CD14-positive monocyte (primary cell): Measurements from ENCODE around the gene RAB10. TPM values are rescaled to one million over a fixed set of nuclear protein-coding genes. Genes with fewer than 3 reads are reported as not detected.
A peak's percentile ranks its signal among the peaks of the same experiment; 100 is the strongest.

ENCODE experiments used
- DNase-seq, 3 donors: peaks; one replicate each; pipeline ENCODE4 v3.0.0-alpha.2; 2011 to 2022
- H2AFZ ChIP-seq: 2 replicates; pipeline ENCODE4 v1.6.0; 2012; ENCODE audit warnings: mild to moderate bottlenecking, low read depth, low read length, inconsistent platforms; ENCODE audit not compliant: insufficient read depth, poor library complexity, severe bottlenecking
- H3K27ac ChIP-seq, 2 donors: 1 replicate in 1 of 2; 2 replicates in 1 of 2; pipeline ENCODE4 v1.5.1; 2012 to 2013; ENCODE audit warnings: low read length in 2 of 2, control low read depth in 1 of 2, inconsistent platforms in 1 of 2, low read depth in 1 of 2, mild to moderate bottlenecking in 1 of 2
- H3K27me3 ChIP-seq, 2 donors: one replicate each; pipeline versions ENCODE4 v1.6.0 to v1.6.1; 2011 to 2013; ENCODE audit warnings: low read length in 2 of 2; ENCODE audit not compliant: control insufficient read depth in 2 of 2, insufficient read depth in 2 of 2
- H3K36me3 ChIP-seq, 2 donors: replicated peaks in 1 of 2; 1 replicate in 1 of 2; 2 replicates in 1 of 2; pipeline versions ENCODE4 v1.5.1 to v1.6.1; 2012 to 2013; ENCODE audit warnings: low read length in 2 of 2, control low read depth in 1 of 2, inconsistent platforms in 1 of 2, mild to moderate bottlenecking in 1 of 2; ENCODE audit not compliant: insufficient read depth in 2 of 2, control insufficient read depth in 1 of 2
- H3K4me1 ChIP-seq, 2 donors: 1 replicate in 1 of 2; 2 replicates in 1 of 2; pipeline versions ENCODE4 v1.5.1 to v1.6.1; 2012 to 2013; ENCODE audit warnings: low read length in 2 of 2, control low read depth in 1 of 2, inconsistent platforms in 1 of 2, mild to moderate bottlenecking in 1 of 2, moderate library complexity in 1 of 2; ENCODE audit not compliant: insufficient read depth in 2 of 2, control insufficient read depth in 1 of 2
- H3K4me2 ChIP-seq: replicated peaks from 2 replicates; pipeline ENCODE3; 2012; ENCODE audit warnings: low read length, moderate library complexity, mild to moderate bottlenecking; ENCODE audit not compliant: poor library complexity, severe bottlenecking; ENCODE audit errors: extremely low read depth
- H3K4me3 ChIP-seq, 3 experiments: fragments of 200-600 bp in 1 of 3; sonication (generic) in 1 of 3; replicated peaks in 1 of 3; 1 replicate in 2 of 3; 2 replicates in 1 of 3; pipeline ENCODE4 v1.5.1; 2011 to 2013; ENCODE audit warnings: low read length in 3 of 3, mild to moderate bottlenecking in 3 of 3, control low read depth in 2 of 3, low read depth in 2 of 3, inconsistent platforms in 1 of 3, moderate library complexity in 1 of 3
- H3K79me2 ChIP-seq: 2 replicates; pipeline ENCODE4 v1.6.0; 2012; ENCODE audit warnings: mild to moderate bottlenecking, control low read depth, inconsistent platforms, low read length, moderate library complexity; ENCODE audit not compliant: insufficient read depth
- H3K9ac ChIP-seq: 2 replicates; pipeline ENCODE4 v1.6.0; 2017; ENCODE audit warnings: low read length, mild to moderate bottlenecking; ENCODE audit not compliant: insufficient read depth, poor library complexity, severe bottlenecking
- H3K9me3 ChIP-seq, 2 donors: replicated peaks in 1 of 2; 1 replicate in 1 of 2; 2 replicates in 1 of 2; pipeline versions ENCODE4 v1.5.1 to v1.6.1; 2012 to 2013; ENCODE audit warnings: low read length in 2 of 2, control low read depth in 1 of 2; ENCODE audit not compliant: control insufficient read depth in 1 of 2, insufficient read depth in 1 of 2
- H4K20me1 ChIP-seq: 2 replicates; pipeline ENCODE4 v1.6.0; 2012; ENCODE audit warnings: mild to moderate bottlenecking, low read length, control low read depth, moderate library complexity; ENCODE audit not compliant: insufficient read depth
- H3K27ac Mint-ChIP-seq, 7 donors: one replicate each; pipeline ENCODE4 v1.8.0; 2020; ENCODE audit warnings: mild to moderate bottlenecking in 7 of 7, mixed read lengths in 7 of 7, moderate library complexity in 6 of 7, inconsistent platforms in 2 of 7
- H3K27me3 Mint-ChIP-seq, 3 donors: one replicate each; pipeline ENCODE4 v1.8.0; 2021 to 2022; ENCODE audit warnings: low read depth in 3 of 3, mild to moderate bottlenecking in 3 of 3, mixed read lengths in 3 of 3, moderate library complexity in 3 of 3, inconsistent platforms in 1 of 3
- H3K36me3 Mint-ChIP-seq, 2 donors: one replicate each; pipeline ENCODE4 v1.8.0; 2020; ENCODE audit warnings: mixed read lengths in 2 of 2, inconsistent platforms in 1 of 2, mild to moderate bottlenecking in 1 of 2
- H3K4me1 Mint-ChIP-seq: one replicate; pipeline ENCODE4 v1.8.0; 2020; ENCODE audit warnings: mild to moderate bottlenecking, mixed read lengths
- H3K4me3 Mint-ChIP-seq, 2 donors: one replicate each; pipeline ENCODE4 v1.8.0; 2020; ENCODE audit warnings: mild to moderate bottlenecking in 2 of 2, mixed read lengths in 2 of 2, moderate library complexity in 1 of 2
- H3K9me3 Mint-ChIP-seq, 7 donors: one replicate each; pipeline ENCODE4 v1.8.0; 2020 to 2022; ENCODE audit warnings: mixed read lengths in 7 of 7, mild to moderate bottlenecking in 6 of 7, moderate library complexity in 6 of 7, inconsistent platforms in 2 of 7
- WGBS: methylation state at CpG from one replicate; pipeline ENCODE4 v1.1.5; 2013; ENCODE audit warnings: missing lambda C conversion rate; ENCODE audit not compliant: insufficient coverage; 5-methylcytosine and 5-hydroxymethylcytosine counted together
- intact Hi-C, 2 donors: fragments of 100-400 bp; cut with micrococcal nuclease; formaldehyde crosslinking; loops; one replicate each; pipeline versions ENCODE4 v1.15.0 to v1.15.1; 2023
- polyA plus RNA-seq, 3 donors: library from polyadenylated mRNA; depleted of rRNA in 1 of 3; unstranded in 2 of 3; stranded (reverse) in 1 of 3; fragments of 300-500 nt in 2 of 3; fragments of >200 nt in 1 of 3; fragmentation: Illumina TruSeq in 2 of 3; gene quantifications; 1 replicate in 2 of 3; 2 replicates in 1 of 3; pipeline ENCODE4 v1.2.3, GENCODE V29; 2012 to 2021
- TF ChIP-seq, protein P1 (sequence below): fragments of 200-600 bp; IDR thresholded peaks from one replicate; pipeline ENCODE4 v1.8.0; 2022; ENCODE audit warnings: antibody characterized with exemption, mild to moderate bottlenecking

The RAB10 gene
- polyA plus RNA-seq, 3 donors, result 38.6 to 258 (median 202) TPM

DNA sequence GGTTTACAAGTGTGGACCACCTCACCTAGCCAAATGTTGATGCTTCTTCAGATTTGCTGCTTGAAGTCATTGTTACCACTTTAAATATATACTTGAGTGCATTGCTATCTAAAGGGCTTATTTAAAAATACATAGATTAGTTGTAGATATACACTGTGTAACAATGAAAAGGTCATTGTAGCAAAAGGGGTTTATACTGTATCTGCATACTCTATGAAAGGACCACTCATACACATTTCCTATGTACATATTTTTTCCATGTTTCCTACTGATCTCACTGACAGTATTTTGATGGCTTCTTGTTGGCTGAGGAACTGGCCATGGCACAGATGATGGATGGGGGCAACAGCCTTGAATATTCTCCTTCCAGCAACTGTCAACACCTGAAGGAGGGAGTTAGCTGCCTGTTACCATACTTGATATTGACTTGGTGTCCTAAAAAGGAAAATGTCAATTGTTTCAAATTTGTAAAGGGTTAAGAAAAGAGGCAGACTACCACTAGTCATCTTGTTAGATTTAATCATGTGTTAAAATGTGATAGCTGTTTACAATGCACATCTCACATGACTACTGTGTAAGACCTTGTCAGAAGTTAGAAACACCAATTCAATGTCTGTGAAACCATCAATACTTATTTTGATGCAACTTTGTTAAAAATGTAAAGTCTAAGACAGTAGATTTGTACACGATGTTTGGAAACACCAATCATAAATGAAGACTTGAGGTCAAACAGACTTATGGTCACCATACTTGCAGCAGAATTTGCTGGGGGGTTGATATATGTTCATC lies 33.5 kb downstream of the RAB10 start:
- H3K9ac ChIP-seq, result no peak overlapping the region
- peaks cover 100% of the 10 kb centered on the region for H3K79me2 ChIP-seq
- H3K4me1 Mint-ChIP-seq, result peaks cover 63% of the 10 kb centered on the region
- H3K9me3 ChIP-seq, result no peaks in the 10 kb centered on the region
- no peak overlapping the region for H2AFZ ChIP-seq
- peaks cover 19 to 41% of the 10 kb centered on the region in 2 donors for H3K36me3 Mint-ChIP-seq
- H4K20me1 ChIP-seq, result peaks cover 100% of the 10 kb centered on the region
- DNase-seq, result no peak
- H3K4me3 ChIP-seq, result no peak overlapping the region
- H3K4me2 ChIP-seq, result no peak overlapping the region
- no CpG with 5 or more reads among the region's 1 CpG for WGBS
- TF ChIP-seq, protein P1, sequence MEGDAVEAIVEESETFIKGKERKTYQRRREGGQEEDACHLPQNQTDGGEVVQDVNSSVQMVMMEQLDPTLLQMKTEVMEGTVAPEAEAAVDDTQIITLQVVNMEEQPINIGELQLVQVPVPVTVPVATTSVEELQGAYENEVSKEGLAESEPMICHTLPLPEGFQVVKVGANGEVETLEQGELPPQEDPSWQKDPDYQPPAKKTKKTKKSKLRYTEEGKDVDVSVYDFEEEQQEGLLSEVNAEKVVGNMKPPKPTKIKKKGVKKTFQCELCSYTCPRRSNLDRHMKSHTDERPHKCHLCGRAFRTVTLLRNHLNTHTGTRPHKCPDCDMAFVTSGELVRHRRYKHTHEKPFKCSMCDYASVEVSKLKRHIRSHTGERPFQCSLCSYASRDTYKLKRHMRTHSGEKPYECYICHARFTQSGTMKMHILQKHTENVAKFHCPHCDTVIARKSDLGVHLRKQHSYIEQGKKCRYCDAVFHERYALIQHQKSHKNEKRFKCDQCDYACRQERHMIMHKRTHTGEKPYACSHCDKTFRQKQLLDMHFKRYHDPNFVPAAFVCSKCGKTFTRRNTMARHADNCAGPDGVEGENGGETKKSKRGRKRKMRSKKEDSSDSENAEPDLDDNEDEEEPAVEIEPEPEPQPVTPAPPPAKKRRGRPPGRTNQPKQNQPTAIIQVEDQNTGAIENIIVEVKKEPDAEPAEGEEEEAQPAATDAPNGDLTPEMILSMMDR, result no peak
- H3K27me3 ChIP-seq, result no peaks in the 10 kb centered on the region
- H3K27ac ChIP-seq, result peak overlapping the region in 1 of 2 donors; percentile 68
- peak overlapping the region; percentile 4 to 92 (median 76) for H3K27ac Mint-ChIP-seq
- intact Hi-C loops, result loop anchor here in 1 of 2 donors (5.0 kb wide), 1 partner anchor 65 kb away; no protein-coding TSS in a partner anchor
- peaks cover 7 to 38% of the 10 kb centered on the region in 2 donors for H3K36me3 ChIP-seq
- peaks cover 0 to 3% (median 0%) of the 10 kb centered on the region in 7 donors for H3K9me3 Mint-ChIP-seq
- H3K4me3 Mint-ChIP-seq, result no peak overlapping the region
- peaks cover 58 to 86% of the 10 kb centered on the region in 2 donors for H3K4me1 ChIP-seq
- no peaks in the 10 kb centered on the region for H3K27me3 Mint-ChIP-seq

DNA sequence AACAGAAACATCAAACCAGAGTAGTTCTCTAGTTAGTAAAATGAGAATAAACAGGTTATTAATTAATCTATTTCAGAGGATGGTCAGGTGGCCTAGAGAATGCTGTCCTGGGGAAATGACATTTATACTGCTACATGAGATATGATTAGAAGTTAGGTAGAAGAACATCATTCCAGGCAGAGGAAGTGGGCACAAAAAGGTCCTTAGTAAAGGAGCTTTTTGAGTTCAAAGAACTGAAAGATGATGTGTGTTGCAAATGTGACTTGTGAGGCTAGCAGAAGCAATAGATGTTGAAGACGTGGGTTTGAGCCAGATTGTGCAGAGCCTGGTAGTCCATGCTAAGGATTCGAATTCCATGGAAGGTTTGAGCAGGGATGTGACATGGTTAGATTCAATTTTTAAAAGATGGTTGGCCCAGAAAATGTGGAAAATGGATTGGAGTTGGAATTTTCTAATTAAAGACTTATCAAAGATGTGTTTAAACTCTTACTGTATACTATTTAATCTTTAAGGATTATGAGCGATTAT lies 34.2 kb downstream of the RAB10 start:
- Mint-ChIP-seq H3K4me3 (peak overlapping the region in 1 of 2 donors; percentile 35), H3K27me3 (no peaks in the 10 kb centered on the region), H3K9me3 (peaks cover 0 to 3% (median 0%) of the 10 kb centered on the region in 7 donors), H3K36me3 (peaks cover 19 to 41% of the 10 kb centered on the region in 2 donors), H3K4me1 (peaks cover 66% of the 10 kb centered on the region), H3K27ac (peak overlapping the region; percentile 76 to 92 (median 86))
- Histone ChIP-seq H2AFZ (no peak overlapping the region), H3K4me3 (peak overlapping the region in 1 of 3 experiments; percentile 46), H3K27me3 (no peaks in the 10 kb centered on the region), H3K4me1 (peaks cover 58 to 86% of the 10 kb centered on the region in 2 donors), H3K27ac (peak overlapping the region in 1 of 2 donors; percentile 68), H3K79me2 (peaks cover 100% of the 10 kb centered on the region), H3K9ac (no peak overlapping the region), H3K36me3 (peaks cover 6 to 33% of the 10 kb centered on the region in 2 donors), H3K9me3 (no peaks in the 10 kb centered on the region), H4K20me1 (peaks cover 100% of the 10 kb centered on the region), H3K4me2 (peak overlapping the region; percentile 62)
- WGBS, result 83% methylated on average over 1 of the region's 3 CpGs
- DNase-seq, result no peak
- intact Hi-C loops, result loop anchor here in 1 of 2 donors (5.0 kb wide), 1 partner anchor 66 kb away; no protein-coding TSS in a partner anchor
- TF ChIP-seq, protein P1, result no peak
